HG03378 (cell line): ENCODE data around the gene PRRG2.
A peak's percentile ranks its signal among the peaks of the same experiment; 100 is the strongest.

Experiments used
- ATAC-seq: cut with Tn5 transposase; IDR thresholded peaks from one replicate; pipeline ENCODE4 v1.9.1; 2021; ENCODE audit warnings: mild to moderate bottlenecking, moderate library complexity; ENCODE audit not compliant: unreplicated experiment

Gene PRRG2

DNA sequence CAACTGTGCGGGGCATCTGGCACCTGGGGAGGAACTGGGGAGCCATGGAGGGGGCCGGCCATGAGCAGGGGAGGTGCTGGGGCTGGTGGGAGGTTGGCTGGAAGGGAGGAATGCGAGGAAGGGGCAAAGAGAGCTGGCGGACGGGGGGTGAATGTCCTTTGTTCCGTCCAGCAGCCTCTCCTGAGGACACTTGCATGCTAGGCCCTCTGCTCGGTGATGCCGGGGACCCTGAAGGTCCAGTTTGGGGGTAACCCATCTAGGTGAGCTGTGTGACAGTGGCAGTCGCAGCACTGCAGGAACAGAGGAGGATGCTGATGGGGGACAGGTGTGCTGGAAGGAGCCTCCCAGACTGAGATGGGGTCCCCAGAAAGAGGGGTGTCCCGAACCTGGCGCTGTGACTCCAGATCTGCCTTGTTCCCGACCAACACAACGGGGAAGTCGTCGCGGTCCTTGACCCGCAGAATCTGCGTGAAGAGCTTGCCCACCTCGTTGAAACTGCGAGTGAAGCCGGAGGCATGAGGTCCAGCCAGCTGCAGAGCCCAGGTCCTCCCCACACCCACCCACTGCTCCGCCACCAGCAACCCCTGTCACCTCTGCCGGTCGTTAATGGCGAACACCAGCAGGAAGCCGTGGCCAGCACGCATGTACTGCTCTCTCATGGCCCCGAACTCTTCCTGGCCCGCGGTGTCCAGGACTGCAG lies 55.3 kb downstream of the PRRG2 start:
- ATAC-seq, result no peak

DNA sequence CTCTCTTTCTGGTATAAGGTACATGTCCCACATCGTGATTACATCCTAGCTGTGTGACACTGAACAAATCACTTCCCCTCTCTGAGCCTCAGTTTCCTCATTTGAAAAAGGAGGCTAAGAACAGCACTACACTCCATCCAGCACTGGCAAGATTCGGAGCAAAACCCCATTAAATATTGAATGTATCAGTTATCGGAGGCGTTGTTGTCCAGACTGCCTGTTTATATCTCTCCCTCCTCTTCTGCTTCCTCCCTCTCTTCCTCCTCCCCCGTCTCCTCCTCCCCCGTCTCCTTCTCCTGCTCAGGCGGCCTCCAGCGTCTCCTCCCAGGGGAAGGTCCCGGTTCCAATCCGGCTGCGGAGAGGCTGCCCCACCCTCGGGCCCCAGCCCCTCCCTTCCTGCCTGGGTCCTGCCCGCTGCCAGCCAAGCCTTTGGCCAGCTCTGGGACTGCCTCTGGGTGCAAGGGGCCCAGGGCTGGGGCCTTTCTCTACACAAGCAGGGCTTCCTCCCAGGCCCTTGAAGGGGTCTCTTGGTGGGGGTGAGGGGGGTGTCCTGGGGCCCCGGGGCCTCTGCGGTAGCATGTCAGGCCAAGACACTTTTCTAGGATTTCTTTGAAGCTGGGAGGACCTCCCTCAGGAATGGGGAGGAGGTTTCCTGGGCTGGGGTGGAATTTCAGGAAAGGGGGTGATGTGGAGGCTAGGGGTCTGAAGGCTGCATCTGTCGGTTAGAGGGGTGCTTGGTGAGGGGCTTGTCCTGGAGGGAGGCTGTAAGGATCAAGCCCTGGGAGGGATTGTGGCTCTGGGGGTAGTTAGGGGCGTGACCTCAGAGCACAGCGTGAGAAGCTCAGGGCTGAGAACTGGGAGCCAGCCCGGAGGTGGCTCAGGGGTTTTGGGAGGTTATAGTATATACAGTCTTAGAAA lies 57.0 kb downstream of the PRRG2 start:
- ATAC-seq, result no peak

DNA sequence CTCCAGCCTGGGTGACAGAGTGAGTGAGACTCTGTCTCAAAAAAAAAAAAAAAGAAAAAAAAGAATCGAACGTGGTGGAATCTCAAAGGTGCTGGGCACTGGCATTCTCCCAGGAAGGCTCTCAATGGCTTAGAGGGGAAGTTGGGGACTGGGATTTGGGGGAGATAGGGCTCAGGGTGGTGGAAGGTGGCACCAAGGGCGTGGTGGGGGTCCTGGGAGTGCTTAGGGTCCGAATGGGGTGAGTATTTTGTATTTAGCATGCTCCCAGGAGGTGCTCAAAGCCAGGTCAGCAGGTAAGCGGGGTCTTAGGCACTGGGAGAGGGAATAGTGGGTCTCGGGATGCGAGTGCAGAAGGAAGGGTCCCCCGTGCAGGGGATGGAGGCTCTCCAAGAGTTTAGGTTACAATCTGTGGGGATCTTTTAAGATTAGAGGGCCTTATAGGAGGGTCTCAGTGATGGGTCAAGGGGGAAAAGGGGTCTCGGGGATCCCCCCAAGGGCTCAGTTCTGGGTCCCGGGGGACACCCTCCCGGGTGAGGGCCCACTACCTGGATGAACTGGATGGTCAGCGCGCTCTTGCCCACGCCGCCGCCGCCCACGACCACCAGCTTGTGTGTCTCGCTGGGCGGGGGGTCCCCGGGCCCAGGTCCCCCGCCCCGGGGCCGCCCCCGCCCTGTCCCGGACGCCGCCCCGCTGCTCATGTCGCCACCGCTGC lies 58.4 kb downstream of the PRRG2 start:
- ATAC-seq, result no peak

- peak; percentile 76 for ATAC-seq
These were observed 59.2 kb downstream of the PRRG2 start, which contains the start of gene RRAS for GRCh38 chr19:49640113-49640898. RRAS (minus strand) TSS chr19:49640143; CDS start chr19:49640098, 45 bp downstream.
